Esophagus mucosa (tissue), 1 donor: ENCODE data around the gene RGCC. TPM values are rescaled to one million over a fixed set of nuclear protein-coding genes. Genes with fewer than 3 reads are reported as not detected.

ENCODE experiments used
- ATAC-seq: fragments of 200-7000 bp; cut with Tn5 transposase; one replicate; pipeline ENCODE4 v1.9.1; 2020
- total RNA-seq: library from RNA; stranded (reverse); gene quantifications from one replicate; pipeline ENCODE4 v1.2.4, GENCODE V29; 2023
- donor health status: DM: yes; HTN: yes; CAD: no.

RGCC gene
- total RNA-seq, 1 donor from 2014 or later, result 5.5 TPM

DNA sequence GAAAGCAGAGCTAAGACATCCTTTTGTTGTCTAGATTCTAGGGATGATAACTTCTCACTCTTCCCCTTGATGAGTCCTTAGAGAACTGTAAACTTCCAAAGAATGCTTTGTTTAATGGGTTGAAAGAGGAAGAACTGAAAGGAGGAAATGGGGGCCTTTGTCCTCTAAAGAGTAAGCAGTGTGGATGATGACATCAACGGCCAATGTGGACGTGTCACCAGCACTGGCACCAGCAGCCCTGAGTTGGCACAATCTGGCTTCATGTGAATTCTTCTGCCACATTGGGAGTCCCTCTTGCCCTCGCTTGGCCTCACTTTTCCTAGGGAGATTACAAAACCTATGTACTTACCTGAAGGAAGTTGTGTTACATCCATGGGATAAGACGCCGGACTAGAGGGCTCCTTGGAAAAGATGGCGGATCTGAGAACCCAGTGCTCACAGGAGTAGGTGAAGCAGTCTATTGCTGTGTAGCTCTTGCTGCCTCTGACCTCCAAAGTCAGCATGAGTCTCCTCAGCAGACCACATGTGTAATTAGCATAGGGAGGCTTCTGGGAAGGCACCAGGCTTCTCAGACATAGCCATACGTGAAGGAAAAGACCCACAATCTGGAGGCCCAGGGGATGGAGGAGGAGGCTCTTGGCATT, 62.8 kb downstream of the RGCC start:
- ATAC-seq, result no peak

Other genes with a start within 250 kb of the RGCC start
- gene MTRF1, start 194.0 kb upstream of the RGCC start, total RNA-seq, result 9.2 TPM
- gene NAA16, start 146.3 kb upstream of the RGCC start, total RNA-seq, result 9.6 TPM